IPS-20b (cell line): ENCODE results near the gene EIF1.

Experiments
- H3K27ac ChIP-seq: one replicate; pipeline ENCODE4 v1.5.1; 2013; ENCODE audit warnings: low read length
- H3K27me3 ChIP-seq: 2 replicates; pipeline ENCODE4 v1.6.1; 2013; ENCODE audit warnings: mild to moderate bottlenecking, low read length, inconsistent platforms; ENCODE audit not compliant: insufficient read depth
- H3K36me3 ChIP-seq: 2 replicates; pipeline ENCODE4 v1.6.1; 2013; ENCODE audit warnings: low read depth, mild to moderate bottlenecking, inconsistent platforms, low read length, moderate library complexity; ENCODE audit not compliant: insufficient read depth
- H3K4me1 ChIP-seq: 2 replicates; pipeline ENCODE4 v1.6.1; 2013; ENCODE audit warnings: mild to moderate bottlenecking, control low read depth, inconsistent platforms, low read length, moderate library complexity; ENCODE audit not compliant: insufficient read depth
- H3K4me3 ChIP-seq: 2 replicates; pipeline ENCODE4 v1.5.1; 2013; ENCODE audit warnings: mild to moderate bottlenecking, low read length, inconsistent platforms
- H3K9ac ChIP-seq: 2 replicates; pipeline ENCODE4 v1.6.1; 2013; ENCODE audit warnings: low read depth, mild to moderate bottlenecking, inconsistent platforms, low read length, moderate library complexity
- H3K9me3 ChIP-seq: 2 replicates; pipeline ENCODE4 v1.6.1; 2013; ENCODE audit warnings: mild to moderate bottlenecking, low read depth, low read length, inconsistent platforms; ENCODE audit not compliant: insufficient read depth

EIF1 gene

GRCh38 chr17:41718287-41718645 lies 29.6 kb downstream of the EIF1 start:
- no peaks in the 10 kb centered on the region for H3K9me3 ChIP-seq
- H3K4me1 ChIP-seq: no peaks in the 10 kb centered on the region
- H3K9ac ChIP-seq: no peak overlapping the region
- no peak overlapping the region for H3K27ac ChIP-seq
- H3K4me3 ChIP-seq: no peak overlapping the region
- H3K36me3 ChIP-seq: no peaks in the 10 kb centered on the region
- H3K27me3 ChIP-seq: peaks cover 16% of the 10 kb centered on the region; the same call in 1 of the 2 replicates

DNA sequence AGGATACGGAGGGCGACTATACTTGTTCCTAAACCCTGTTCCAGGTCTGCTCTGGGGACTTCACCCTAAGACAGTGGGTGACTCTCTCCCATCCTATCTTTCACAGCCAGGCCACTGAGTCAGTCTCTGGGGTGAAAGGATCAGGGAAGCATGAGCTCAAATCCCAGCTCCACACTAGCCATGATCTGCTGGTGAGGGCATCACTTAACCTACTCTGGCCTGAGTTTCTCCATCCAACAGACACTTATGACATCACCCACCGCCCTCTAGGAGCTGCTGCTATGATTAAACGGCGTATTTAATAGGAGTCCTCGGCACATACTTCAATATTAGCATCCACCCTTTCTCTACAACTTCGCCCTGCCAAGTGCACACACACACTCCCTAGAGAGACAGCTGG lies 33.5 kb downstream of the EIF1 start:
- no peaks in the 10 kb centered on the region for H3K4me1 ChIP-seq
- no peak overlapping the region for H3K4me3 ChIP-seq
- no peaks in the 10 kb centered on the region for H3K36me3 ChIP-seq
- no peaks in the 10 kb centered on the region for H3K9me3 ChIP-seq
- H3K9ac ChIP-seq: no peak overlapping the region
- H3K27ac ChIP-seq: no peak overlapping the region
- H3K27me3 ChIP-seq: peaks cover 4% of the 10 kb centered on the region; the same call in 1 of the 2 replicates

GRCh38 chr17:41723801-41724475 lies 35.3 kb downstream of the EIF1 start:
- Histone ChIP-seq H3K36me3 (no peaks in the 10 kb centered on the region), H3K4me3 (no peak overlapping the region), H3K27ac (no peak overlapping the region), H3K9me3 (no peaks in the 10 kb centered on the region), H3K27me3 (no peaks in the 10 kb centered on the region; the same call in 1 of the 2 replicates), H3K4me1 (no peaks in the 10 kb centered on the region), H3K9ac (no peak overlapping the region)

- Histone ChIP-seq H3K9me3 (no peaks in the 10 kb centered on the region), H3K4me3 (no peak overlapping the region), H3K36me3 (no peaks in the 10 kb centered on the region), H3K4me1 (no peaks in the 10 kb centered on the region), H3K27ac (no peak overlapping the region), H3K27me3 (no peaks in the 10 kb centered on the region; the same call in 1 of the 2 replicates), H3K9ac (no peak overlapping the region)
Measured at GRCh38 chr17:41724476-41725050, 35.9 kb downstream of the EIF1 start.

DNA sequence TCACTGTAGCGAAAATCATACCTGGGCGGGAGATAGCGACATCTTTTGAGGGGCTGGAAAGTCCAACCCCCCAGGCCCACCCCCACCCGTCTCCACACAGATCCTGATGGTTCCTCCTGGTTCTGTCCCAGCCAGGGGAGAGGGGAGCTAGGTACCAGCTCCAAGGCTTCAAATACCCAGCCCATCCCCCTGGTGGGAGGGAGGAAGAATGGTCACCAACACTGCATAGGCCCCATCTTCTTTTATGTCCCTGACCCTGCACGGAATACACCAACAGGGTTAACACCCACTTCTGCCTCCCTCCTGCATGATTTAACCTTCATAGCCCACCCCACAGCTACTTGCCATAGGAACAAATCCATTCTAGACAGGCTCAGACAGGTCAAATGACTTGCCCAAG lies 36.4 kb downstream of the EIF1 start:
- Histone ChIP-seq H3K36me3 (no peaks in the 10 kb centered on the region), H3K4me3 (no peak overlapping the region), H3K4me1 (no peaks in the 10 kb centered on the region), H3K9me3 (no peaks in the 10 kb centered on the region), H3K27ac (no peak overlapping the region), H3K9ac (no peak overlapping the region), H3K27me3 (peaks cover 3% of the 10 kb centered on the region)

DNA sequence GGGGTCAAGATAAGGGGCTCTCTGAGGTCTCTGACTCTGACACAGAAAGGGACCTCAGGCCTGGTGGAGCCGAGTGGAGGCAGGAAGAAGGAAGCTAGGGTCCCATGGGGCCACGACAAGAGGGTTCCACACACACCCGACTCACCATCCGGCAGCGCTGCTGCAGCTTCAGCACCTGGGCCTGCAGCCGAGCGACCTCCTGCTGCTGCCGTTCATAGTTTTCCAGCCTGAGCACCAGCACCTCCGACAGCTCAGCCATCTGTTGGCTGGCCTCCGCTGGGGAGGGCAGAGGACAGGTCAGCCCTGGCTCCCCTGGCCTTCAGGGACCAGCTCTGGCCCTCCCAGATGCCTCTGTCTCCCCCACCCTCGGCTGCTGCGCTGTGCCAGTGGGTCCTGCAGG lies 39.4 kb downstream of the EIF1 start:
- no peaks in the 10 kb centered on the region for H3K9me3 ChIP-seq
- H3K27me3 ChIP-seq: peaks cover 32% of the 10 kb centered on the region
- 0 out of 2 replicates have a peak, but pooled peaks cover 2% of the 10 kb centered on the region for H3K4me1 ChIP-seq
- H3K9ac ChIP-seq: no peak overlapping the region
- H3K4me3 ChIP-seq: no peak overlapping the region
- no peaks in the 10 kb centered on the region for H3K36me3 ChIP-seq
- no peak overlapping the region for H3K27ac ChIP-seq

- Histone ChIP-seq H3K4me1 (0 out of 2 replicates have a peak, but pooled peaks cover 2% of the 10 kb centered on the region), H3K9me3 (no peaks in the 10 kb centered on the region), H3K27ac (no peak overlapping the region), H3K27me3 (peaks cover 56% of the 10 kb centered on the region), H3K4me3 (no peak overlapping the region), H3K36me3 (no peaks in the 10 kb centered on the region), H3K9ac (no peak overlapping the region)
Measured at GRCh38 chr17:41730479-41730878, 41.8 kb downstream of the EIF1 start.

GRCh38 chr17:41731836-41732235 lies 43.2 kb downstream of the EIF1 start:
- no peak overlapping the region for H3K4me3 ChIP-seq
- no peak overlapping the region for H3K9ac ChIP-seq
- 0 out of 2 replicates have a peak, but pooled peaks cover 2% of the 10 kb centered on the region for H3K4me1 ChIP-seq
- H3K27me3 ChIP-seq: peaks cover 70% of the 10 kb centered on the region
- H3K36me3 ChIP-seq: no peaks in the 10 kb centered on the region
- no peak overlapping the region for H3K27ac ChIP-seq
- H3K9me3 ChIP-seq: no peaks in the 10 kb centered on the region

- Histone ChIP-seq H3K4me1 (peaks cover 7% of the 10 kb centered on the region), H3K4me3 (peak overlapping the region; percentile 78; the same call in 1 of the 2 replicates), H3K36me3 (no peaks in the 10 kb centered on the region), H3K27me3 (peaks cover 80% of the 10 kb centered on the region), H3K27ac (no peak overlapping the region), H3K9me3 (no peaks in the 10 kb centered on the region), H3K9ac (no peak overlapping the region)
Measured at GRCh38 chr17:41733348-41734138, 44.9 kb downstream of the EIF1 start.

- Histone ChIP-seq H3K4me3 (peak within 1 kb of the TSS; percentile 78), H3K27me3 (peaks cover 80% of the 10 kb centered on the region), H3K27ac (no peak within 1 kb of the TSS), H3K36me3 (no peaks in the 10 kb centered on the region), H3K9ac (peak within 1 kb of the TSS; percentile 86), H3K4me1 (peaks cover 7% of the 10 kb centered on the region), H3K9me3 (no peaks in the 10 kb centered on the region)
Measured at GRCh38 chr17:41734139-41734948, 45.7 kb downstream of the EIF1 start, which contains the start of gene HAP1. TSS of gene HAP1 (minus strand) at chr17:41734643. CDS start at chr17:41734634, 9 bp downstream.

GRCh38 chr17:41734949-41735313 lies 46.2 kb downstream of the EIF1 start:
- Histone ChIP-seq H3K27ac (no peak overlapping the region), H3K4me3 (peak overlapping the region; percentile 78), H3K9ac (peak overlapping the region; percentile 86; the same call in 1 of the 2 replicates)

More at GRCh38 chr17:41734949-41735313, 46.2 kb downstream of the EIF1 start:
- Histone ChIP-seq H3K4me1 (peaks cover 7% of the 10 kb centered on the region), H3K36me3 (no peaks in the 10 kb centered on the region), H3K27me3 (peaks cover 80% of the 10 kb centered on the region), H3K9me3 (no peaks in the 10 kb centered on the region)
